ENCODE results near the gene DDA1.
A peak's percentile ranks its signal among the peaks of the same experiment; 100 is the strongest.
"Not testable (repeated sequence)": the region's sequence is repeated elsewhere in the genome, so short reads cannot be mapped to it uniquely, and the experiment has no call there.

DDA1 gene

DNA sequence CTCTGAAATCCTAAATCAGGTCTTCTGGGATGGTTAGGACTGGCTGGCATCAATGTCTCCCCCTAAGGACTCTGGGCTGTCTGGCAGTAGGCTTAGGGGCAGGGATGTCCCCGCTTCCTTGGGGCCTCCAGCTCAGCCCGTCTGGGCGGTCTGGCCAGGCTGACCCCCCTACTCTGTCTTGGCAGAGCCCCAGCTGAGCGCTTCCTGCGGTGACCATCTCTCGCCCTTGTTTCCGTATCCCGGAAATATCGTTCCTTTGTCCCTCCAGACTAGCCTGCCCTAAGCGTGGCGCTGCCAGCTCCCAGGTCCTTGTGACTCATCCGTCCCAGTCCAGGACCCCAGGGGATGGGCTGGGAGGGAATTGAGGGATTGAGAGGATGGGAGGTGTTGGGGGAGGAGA, 39.3 kb downstream of the DDA1 start:
- peak in 1 of 2 experiments; percentile 46 for DNase-seq

DNA sequence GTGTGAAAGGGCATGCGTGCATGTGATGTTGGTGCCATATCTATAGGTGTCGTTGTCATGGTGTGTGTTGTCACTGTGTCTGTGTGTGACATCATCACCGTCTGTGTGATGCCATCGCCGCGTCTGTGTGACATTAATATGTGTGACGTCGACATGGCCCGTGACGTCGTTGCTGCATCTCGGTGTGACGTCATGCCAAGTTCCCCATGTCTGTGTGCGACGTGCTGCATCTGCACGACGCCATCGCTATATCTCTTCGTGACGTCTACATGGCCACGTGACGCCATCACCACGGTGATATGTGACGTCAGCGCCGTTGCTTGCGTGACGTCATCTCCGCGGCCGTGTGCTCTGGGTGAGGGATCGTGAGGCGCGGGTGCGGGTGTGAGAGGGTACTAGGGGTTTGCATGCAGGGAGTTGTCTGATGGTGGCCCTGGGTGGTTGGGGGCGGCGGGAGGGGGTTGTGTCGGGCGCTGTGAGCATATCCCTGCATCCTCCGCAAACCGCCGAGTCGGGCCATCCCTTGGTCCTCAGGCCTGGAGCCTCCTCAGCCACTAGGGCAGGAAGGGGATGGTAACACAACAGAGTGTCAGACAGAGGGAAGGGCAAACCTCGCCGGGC, 42.6 kb downstream of the DDA1 start:
- no peak for DNase-seq

DNA sequence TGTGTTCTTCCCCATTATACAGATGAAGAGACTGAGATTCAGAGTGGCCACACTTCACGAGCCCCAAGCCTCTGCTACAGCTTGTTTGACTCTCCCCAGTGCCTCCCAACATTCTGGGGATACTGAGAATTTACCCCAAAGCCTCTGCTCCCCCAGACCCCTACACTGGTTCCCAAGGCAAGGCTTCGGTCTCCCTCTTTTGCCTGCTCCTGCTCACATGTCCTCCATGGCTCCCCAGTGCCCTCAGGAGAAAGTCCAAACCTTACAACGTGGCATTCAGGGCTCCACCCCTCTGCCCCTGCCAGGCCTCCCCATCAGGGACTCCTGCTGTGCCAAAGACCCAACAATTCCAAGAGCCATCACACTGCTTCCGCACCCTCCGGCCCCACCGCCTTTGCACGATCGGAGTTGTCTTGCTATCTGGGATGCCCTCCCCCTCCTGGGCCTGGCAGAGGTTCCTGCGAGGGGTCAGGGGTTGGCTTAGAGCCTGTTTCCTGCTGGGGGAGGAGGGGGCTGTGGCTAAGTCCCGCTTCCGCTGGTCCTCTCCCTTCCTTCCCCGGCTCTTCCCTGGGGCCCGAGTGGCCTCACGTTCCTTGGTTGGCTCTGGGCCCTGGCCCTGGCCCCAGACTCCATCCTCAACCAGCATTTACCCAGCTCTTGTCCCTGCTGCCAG, 43.4 kb downstream of the DDA1 start:
- DNase-seq: no peak

DNA sequence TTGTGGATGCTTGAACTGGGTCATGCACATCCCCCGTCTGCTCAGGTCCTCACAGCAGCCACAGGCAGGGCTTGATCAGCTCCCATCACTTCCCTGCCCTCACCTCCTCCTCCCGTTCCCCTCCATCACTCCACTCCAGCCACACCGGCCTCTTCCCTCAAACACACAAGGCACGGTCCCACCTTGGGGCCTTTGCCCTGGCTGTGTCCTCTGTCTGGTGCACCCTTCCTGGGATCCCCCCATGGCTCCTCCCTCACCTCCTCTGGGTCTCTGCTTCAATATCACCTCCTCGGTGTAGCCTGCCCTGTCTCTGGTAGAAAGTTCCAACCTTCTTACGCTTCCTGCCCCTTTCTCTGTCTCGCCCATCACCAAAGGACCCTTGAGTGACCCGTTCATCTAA, 44.0 kb downstream of the DDA1 start:
- DNase-seq: no peak

DNA sequence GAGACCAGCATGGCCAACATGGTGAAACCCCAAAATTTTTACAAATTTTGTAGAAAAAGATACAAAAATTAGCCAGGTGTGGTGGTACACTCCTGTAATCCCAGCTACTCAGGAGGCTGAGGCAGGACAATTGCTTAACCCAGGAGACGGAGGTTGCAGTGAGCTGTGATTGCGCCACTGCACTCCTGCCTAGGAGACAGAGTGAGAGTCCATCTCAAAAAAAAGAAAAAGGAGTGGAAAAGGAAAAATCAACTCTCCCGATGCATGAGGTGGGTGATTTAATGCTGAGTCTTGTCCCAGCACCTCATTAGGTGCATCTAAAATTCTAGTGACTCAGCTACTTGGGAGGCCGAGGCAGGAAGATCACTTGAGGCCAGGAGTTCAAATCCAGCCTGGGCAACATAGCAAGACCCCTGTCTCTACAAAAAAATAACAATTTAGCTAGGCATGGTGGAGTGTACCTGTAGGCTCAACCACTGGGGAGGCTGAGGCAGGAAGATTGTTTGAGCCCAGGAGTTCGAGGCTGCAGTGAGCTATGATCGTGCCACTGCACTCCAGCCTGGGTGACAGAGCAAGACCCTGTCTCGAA, 47.8 kb downstream of the DDA1 start:
- no peak for DNase-seq

DNA sequence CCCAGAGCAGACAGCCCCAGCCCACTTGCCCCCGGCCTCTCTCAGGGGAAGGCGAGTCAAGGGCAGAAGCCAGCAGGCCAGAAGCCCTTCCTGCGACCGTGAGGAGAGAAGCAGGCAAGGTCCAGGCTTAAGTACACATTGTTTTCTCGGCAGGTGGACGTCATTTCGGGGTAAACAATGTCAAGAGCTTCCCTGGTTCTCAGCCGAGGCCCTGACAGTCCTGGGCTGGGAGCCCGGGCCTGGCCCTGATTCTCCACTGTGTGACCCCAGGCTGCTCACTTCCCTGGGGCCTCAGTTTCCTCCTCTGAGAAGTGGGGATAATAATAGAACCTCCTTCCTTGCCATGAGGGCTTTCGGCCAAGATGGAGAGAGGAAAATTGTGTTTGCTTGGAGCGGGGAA, 48.4 kb downstream of the DDA1 start:
- DNase-seq: no peak

DNA sequence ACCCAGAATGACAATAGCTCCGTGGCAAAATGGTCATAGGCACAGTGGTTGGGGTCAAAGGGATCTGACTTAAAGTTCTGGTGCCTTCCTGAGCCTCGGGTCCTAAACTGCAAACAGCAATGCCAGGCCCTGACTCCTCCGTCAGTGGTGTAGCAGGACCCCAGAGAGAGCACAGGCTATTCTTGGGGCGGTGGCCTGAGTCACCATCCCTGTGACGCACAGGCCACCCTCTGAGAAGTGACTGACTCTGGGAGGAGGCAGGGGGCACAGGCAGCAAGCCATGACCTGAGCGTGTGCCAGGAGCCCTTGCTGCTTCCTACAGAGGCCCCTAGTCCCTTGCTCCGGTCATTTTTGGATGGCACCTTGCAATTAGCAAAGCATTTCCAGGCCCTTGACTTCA, 49.0 kb downstream of the DDA1 start:
- no peak for DNase-seq

DNA sequence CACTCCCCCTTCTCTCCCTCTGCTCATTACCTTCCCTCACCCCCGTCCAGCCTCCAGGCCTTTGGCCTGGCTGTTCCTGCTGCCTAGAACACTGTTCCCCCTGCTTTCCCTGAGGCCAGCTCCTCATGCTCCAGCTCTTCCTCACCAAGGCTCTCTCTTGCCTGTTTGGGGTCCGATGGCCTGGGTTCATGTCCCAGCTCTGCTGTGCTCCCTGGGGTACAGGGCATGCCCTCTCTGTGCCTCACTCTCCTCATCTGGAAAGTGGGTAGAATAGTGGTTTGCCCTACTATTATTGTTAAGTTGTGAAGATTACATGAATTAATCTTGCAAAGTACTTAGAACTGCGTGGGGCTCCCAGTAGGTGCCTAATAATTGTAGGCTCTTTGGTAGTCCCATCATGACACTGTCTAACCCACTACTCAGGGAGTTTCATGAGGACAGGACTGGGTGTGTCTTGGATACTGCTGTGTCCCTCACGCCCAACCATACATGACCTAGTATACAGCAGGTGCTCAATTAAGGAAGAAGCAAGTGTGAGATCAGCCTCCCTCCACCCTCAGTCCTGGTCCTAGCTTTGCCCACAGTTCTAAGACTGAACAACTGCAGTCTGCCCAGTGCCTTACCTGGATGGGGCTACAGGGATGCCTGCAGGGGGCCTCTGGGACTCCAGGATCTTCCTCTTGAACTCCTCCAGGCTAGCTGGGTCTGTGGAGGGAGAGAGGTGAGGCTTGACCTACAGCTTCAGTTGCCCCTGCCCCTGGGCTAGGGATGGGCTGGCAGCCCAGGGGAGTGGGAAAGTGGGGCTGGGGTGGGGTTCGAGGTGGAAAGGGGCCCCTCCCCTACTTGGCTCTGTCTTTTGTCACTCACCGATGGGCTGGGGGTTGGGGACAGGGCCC, 50.8 kb downstream of the DDA1 start:
- no peak for DNase-seq

DNA sequence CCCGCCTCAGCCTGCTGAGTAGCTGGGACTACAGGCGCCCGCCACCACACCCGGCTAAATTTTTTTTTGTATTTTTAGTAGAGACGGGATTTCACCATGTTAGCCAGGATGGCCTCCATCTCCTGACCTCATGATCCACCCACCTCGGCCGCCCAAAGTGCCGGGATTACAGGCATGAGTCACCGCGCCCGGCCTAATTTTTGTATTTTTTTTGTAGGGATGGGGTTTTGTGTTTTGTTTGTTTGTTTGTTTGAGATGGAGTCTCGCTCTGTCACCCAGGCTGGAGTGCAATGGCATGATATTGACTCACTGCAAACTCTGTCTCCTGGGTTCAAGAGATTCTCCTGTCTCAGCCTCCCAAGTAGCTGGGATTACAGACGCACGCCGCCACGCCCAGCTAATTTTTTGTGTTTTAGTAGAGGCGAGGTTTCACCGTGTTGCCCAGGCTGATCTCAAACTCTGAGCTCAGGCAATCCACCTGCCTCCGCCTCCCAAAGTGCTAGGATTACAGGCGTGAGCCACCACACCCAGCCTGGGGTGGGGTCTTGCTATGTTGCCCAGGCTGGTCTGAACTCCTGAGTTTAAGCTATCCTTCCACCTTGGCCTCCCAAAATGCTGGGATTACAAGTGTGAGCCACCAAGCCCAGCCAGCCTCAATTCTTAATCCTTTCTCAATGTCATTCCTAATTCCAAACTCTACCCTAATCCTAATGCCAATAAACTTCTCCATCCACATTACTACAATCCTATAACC, 54.7 kb downstream of the DDA1 start:
- not testable (repeated sequence) for DNase-seq

DNA sequence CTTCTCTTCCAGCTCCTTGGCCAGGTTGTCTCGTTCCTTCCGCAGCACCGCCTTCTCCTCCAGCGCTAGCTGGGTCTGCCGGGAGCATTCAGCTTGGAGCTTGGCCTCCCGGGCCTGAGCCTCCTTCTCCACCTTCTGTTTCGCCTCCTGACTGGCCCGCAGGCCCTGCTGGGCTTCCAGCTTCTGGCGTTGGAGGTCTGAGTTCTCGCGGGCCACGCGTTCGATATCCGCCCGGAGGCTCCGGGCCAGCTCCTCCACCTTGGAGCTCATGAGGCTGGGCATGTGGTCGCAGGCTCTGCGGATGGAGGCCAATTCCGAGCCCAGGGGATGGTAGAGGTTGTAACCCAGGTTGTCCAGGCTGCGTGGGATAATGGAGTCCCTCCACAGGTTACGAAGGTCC, 56.0 kb downstream of the DDA1 start:
- no peak for DNase-seq

DNA sequence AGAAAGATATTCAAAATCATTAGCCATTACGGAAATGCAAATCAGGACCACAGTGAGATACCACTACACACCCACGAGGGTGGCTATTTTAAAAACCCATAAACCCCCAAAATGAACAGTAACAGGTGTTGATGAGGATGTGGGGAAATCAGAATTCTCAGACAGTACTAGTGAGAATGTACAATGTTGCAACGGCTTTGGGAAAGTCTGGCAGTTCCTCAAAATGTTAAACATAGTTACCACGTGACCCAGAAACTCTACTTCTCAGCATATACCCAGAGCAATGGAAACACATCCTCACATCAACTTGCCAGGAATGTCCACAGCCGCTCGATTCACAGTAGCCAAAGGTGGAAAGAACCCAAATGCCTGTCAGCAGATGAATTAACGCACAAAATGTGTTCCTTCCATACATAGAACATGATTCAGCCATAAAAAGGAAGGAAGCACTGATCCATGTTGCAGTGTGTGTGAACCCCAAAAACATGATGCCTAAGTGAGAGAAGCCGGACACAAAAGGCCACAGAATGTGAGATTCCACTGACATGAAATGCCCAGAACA, 60.7 kb downstream of the DDA1 start:
- DNase-seq: no peak

All from NCI-H2081 (cell line).